GM18511 (cell line): Measurements from ENCODE around the gene RPS6KA2.
"Not testable (repeated sequence)": the region's sequence is repeated elsewhere in the genome, so short reads cannot be mapped to it uniquely, and the experiment has no call there.

ENCODE experiments used
- ATAC-seq: cut with Tn5 transposase; IDR thresholded peaks from one replicate; pipeline ENCODE4 v1.9.1; 2021; ENCODE audit warnings: mild to moderate bottlenecking, moderate library complexity; ENCODE audit not compliant: unreplicated experiment

The RPS6KA2 gene

GRCh38 chr6:166595949-166596348 lies 31.1 kb downstream of the RPS6KA2 start:
- no peak for ATAC-seq

GRCh38 chr6:166595061-166595780 lies 31.8 kb downstream of the RPS6KA2 start:
- no peak for ATAC-seq

GRCh38 chr6:166592821-166593220 lies 34.2 kb downstream of the RPS6KA2 start:
- ATAC-seq = no peak

- no peak for ATAC-seq
Measured at GRCh38 chr6:166591961-166592520, 35.0 kb downstream of the RPS6KA2 start.

- no peak for ATAC-seq
Measured at GRCh38 chr6:166591026-166591425, 36.0 kb downstream of the RPS6KA2 start.

- no peak for ATAC-seq
Measured at GRCh38 chr6:166589786-166590574, 37.1 kb downstream of the RPS6KA2 start.

- ATAC-seq = peak; percentile 23
Measured at GRCh38 chr6:166589337-166589731, 37.7 kb downstream of the RPS6KA2 start.

- ATAC-seq = peak; percentile 40
Measured at GRCh38 chr6:166588691-166589336, 38.2 kb downstream of the RPS6KA2 start.

- peak; percentile 80 for ATAC-seq
Measured at GRCh38 chr6:166587631-166588413, 39.2 kb downstream of the RPS6KA2 start.

- ATAC-seq = peak; percentile 59
Measured at GRCh38 chr6:166586424-166587156, 40.5 kb downstream of the RPS6KA2 start, which contains the start of gene RAMACL. TSS of gene RAMACL (minus strand) at chr6:166586678. CDS start at chr6:166586477, 201 bp downstream.

GRCh38 chr6:166584853-166585429 lies 42.1 kb downstream of the RPS6KA2 start:
- ATAC-seq = no peak

GRCh38 chr6:166584155-166584554 lies 42.9 kb downstream of the RPS6KA2 start:
- ATAC-seq = no peak

GRCh38 chr6:166583230-166583965 lies 43.7 kb downstream of the RPS6KA2 start:
- ATAC-seq = no peak

- no peak for ATAC-seq
Measured at GRCh38 chr6:166582258-166582657, 44.8 kb downstream of the RPS6KA2 start.

GRCh38 chr6:166581801-166582200 lies 45.2 kb downstream of the RPS6KA2 start:
- ATAC-seq = not testable (repeated sequence)

GRCh38 chr6:166581091-166581511 lies 46.0 kb downstream of the RPS6KA2 start:
- no peak for ATAC-seq

GRCh38 chr6:166580076-166581050 lies 46.7 kb downstream of the RPS6KA2 start:
- no peak for ATAC-seq
